Neutrophil (primary cell): ENCODE data around the gene PTH1R.

Source experiments
- H3K27ac ChIP-seq: fragments of 200-600 bp; sonication (generic); 2 replicates; pipeline ENCODE4 v1.5.1; 2016; ENCODE audit warnings: mild to moderate bottlenecking, moderate library complexity
- H3K27me3 ChIP-seq: fragments of 200-600 bp; sonication (generic); 2 replicates; pipeline ENCODE4 v1.6.0; 2016; ENCODE audit warnings: mild to moderate bottlenecking
- H3K36me3 ChIP-seq: fragments of 200-600 bp; sonication (generic); 2 replicates; pipeline ENCODE4 v1.5.1; 2017
- H3K4me1 ChIP-seq, 2 experiments: fragments of 200-600 bp in 1 of 2; sonication (generic) in 1 of 2; 1 replicate in 1 of 2; 2 replicates in 1 of 2; pipeline versions ENCODE4 v1.5.1 to v1.6.1; 2013 to 2016; ENCODE audit warnings: low read depth in 1 of 2, low read length in 1 of 2, mild to moderate bottlenecking in 1 of 2, moderate library complexity in 1 of 2; ENCODE audit not compliant: control insufficient read depth in 1 of 2, insufficient read depth in 1 of 2
- H3K4me3 ChIP-seq, 2 experiments: fragments of 200-600 bp in 1 of 2; sonication (generic) in 1 of 2; 1 replicate in 1 of 2; 2 replicates in 1 of 2; pipeline ENCODE4 v1.5.1; 2013 to 2016; ENCODE audit warnings: low read depth in 1 of 2, low read length in 1 of 2, mild to moderate bottlenecking in 1 of 2, moderate library complexity in 1 of 2
- H3K9me3 ChIP-seq: fragments of 200-600 bp; sonication (generic); 2 replicates; pipeline ENCODE4 v1.5.1; 2016
- CTCF ChIP-seq: fragments of 200-600 bp; sonication (generic); IDR thresholded peaks from 2 replicates; pipeline ENCODE4 v1.5.1; 2016; ENCODE audit warnings: antibody characterized with exemption

Gene PTH1R

GRCh38 chr3:46930166-46930944 is 52.8 kb downstream of the PTH1R start:
- no peak for TF ChIP-seq CTCF
- H3K36me3 ChIP-seq: no peaks in the 10 kb centered on the region
- H3K4me3 ChIP-seq: peak overlapping the region; percentile 12 to 50
- no peaks in the 10 kb centered on the region for H3K27me3 ChIP-seq
- peaks cover 97 to 100% of the 10 kb centered on the region in 2 experiments for H3K4me1 ChIP-seq
- H3K27ac ChIP-seq: peak overlapping the region; percentile 86
- no peaks in the 10 kb centered on the region for H3K9me3 ChIP-seq

- Histone ChIP-seq H3K36me3 (no peaks in the 10 kb centered on the region), H3K4me1 (peaks cover 97 to 100% of the 10 kb centered on the region in 2 experiments), H3K27ac (peak overlapping the region; percentile 86), H3K9me3 (no peaks in the 10 kb centered on the region), H3K27me3 (no peaks in the 10 kb centered on the region), H3K4me3 (peak overlapping the region; percentile 37 to 50)
- TF ChIP-seq CTCF: no peak
Observed at GRCh38 chr3:46930945-46931403, 53.5 kb downstream of the PTH1R start.

GRCh38 chr3:46931631-46932331 is 54.3 kb downstream of the PTH1R start:
- TF ChIP-seq CTCF: peak; percentile 21
- Histone ChIP-seq H3K9me3 (no peaks in the 10 kb centered on the region), H3K36me3 (no peaks in the 10 kb centered on the region), H3K27ac (peak overlapping the region; percentile 86), H3K27me3 (no peaks in the 10 kb centered on the region), H3K4me3 (peak overlapping the region; percentile 37 to 50), H3K4me1 (peaks cover 97 to 100% of the 10 kb centered on the region in 2 experiments)

GRCh38 chr3:46932455-46933225 is 55.1 kb downstream of the PTH1R start:
- Histone ChIP-seq H3K36me3 (no peaks in the 10 kb centered on the region), H3K27ac (peak overlapping the region; percentile 86), H3K4me3 (peak overlapping the region in 1 of 2 experiments; percentile 50), H3K9me3 (no peaks in the 10 kb centered on the region), H3K27me3 (no peaks in the 10 kb centered on the region), H3K4me1 (peaks cover 97 to 100% of the 10 kb centered on the region in 2 experiments)
- TF ChIP-seq CTCF: no peak

GRCh38 chr3:46933261-46933660 is 55.7 kb downstream of the PTH1R start:
- Histone ChIP-seq H3K36me3 (no peaks in the 10 kb centered on the region), H3K9me3 (no peaks in the 10 kb centered on the region), H3K27ac (peak overlapping the region; percentile 86)

More at GRCh38 chr3:46933261-46933660, 55.7 kb downstream of the PTH1R start:
- H3K27me3 ChIP-seq: no peaks in the 10 kb centered on the region
- no peak overlapping the region for H3K4me3 ChIP-seq
- peaks cover 97 to 100% of the 10 kb centered on the region in 2 experiments for H3K4me1 ChIP-seq
- no peak for TF ChIP-seq CTCF
